K562 (cell line): ENCODE results near the gene TMEM50B. TPM values are rescaled to one million over a fixed set of nuclear protein-coding genes. Genes with fewer than 3 reads are reported as not detected.

Source experiments
- ATAC-seq: fragments of 200-7000 bp; cut with Tn5 transposase; 3 replicates; pipeline ENCODE4 v1.9.1; 2020; ENCODE audit warnings: moderate library complexity
- BruUV-seq: library from RNA; stranded (reverse); fragments of 400-500 nt; replicated peaks from 2 replicates; lab custom pipeline; 2021; lab: Mats Ljungman, UMichigan
- CTCF ChIA-PET: fragments of 300-600 bp; formaldehyde crosslinking; extraction: SDS; loops from one replicate; lab custom pipeline; 2021; ENCODE audit warnings: low intra/inter-chr PET ratio; lab: Yijun Ruan, JAX
- POLR2A ChIA-PET: fragments of 300-600, 350-650 bp; sonication (Branson Sonifier 250); formaldehyde crosslinking; extraction: SDS; loops from one replicate; lab custom pipeline; 2021; ENCODE audit warnings: antibody characterized with exemption, inconsistent platforms; lab: Yijun Ruan, JAX
- DNase-seq, 4 experiments: peaks; one replicate each; pipeline versions ENCODE4 v3.0.0 to v3.0.0-alpha.2; 2011 to 2018; ENCODE audit warnings: low spot score in 3 of 4, mixed read lengths in 3 of 4; ENCODE audit errors: extremely low read depth in 1 of 4
- FAIRE-seq: peaks from 2 replicates; lab custom pipeline; 2011; peaks lifted over from hg19 to GRCh38; lab: Jason Lieb, UNC
- H2AFZ ChIP-seq: 2 replicates; pipeline ENCODE4 v1.6.0; 2011; ENCODE audit warnings: low read depth, low read length, control low read depth, inconsistent platforms
- H3K27ac ChIP-seq: fragments of 200-600 bp; 3 replicates; pipeline ENCODE4 v1.8.0; 2011; ENCODE audit warnings: low read depth, mild to moderate bottlenecking, control low read depth, inconsistent platforms, low read length, moderate library complexity, mixed read lengths; ENCODE audit errors: extremely low read depth
- H3K27me3 ChIP-seq, 2 experiments: fragments of 300-600 bp in 1 of 2; 2 replicates in 1 of 2; 3 replicates in 1 of 2; pipeline versions ENCODE4 v1.6.0 to v1.8.0; 2011; ENCODE audit warnings: inconsistent platforms in 2 of 2, low read length in 2 of 2, mild to moderate bottlenecking in 1 of 2, mixed read lengths in 1 of 2, moderate library complexity in 1 of 2; ENCODE audit not compliant: control insufficient read depth in 2 of 2, insufficient read depth in 2 of 2
- H3K36me3 ChIP-seq: fragments of 300-600 bp; 3 replicates; pipeline ENCODE4 v1.8.0; 2011; ENCODE audit warnings: mild to moderate bottlenecking, low read length, inconsistent platforms; ENCODE audit not compliant: control insufficient read depth, insufficient read depth
- H3K4me1 ChIP-seq, 2 experiments: fragments of 200-600 bp in 1 of 2; replicated peaks in 1 of 2; 2 replicates in 1 of 2; 3 replicates in 1 of 2; pipeline versions ENCODE4 v1.5.1 to v1.8.0; 2011; ENCODE audit warnings: inconsistent platforms in 2 of 2, low read length in 2 of 2, mild to moderate bottlenecking in 1 of 2, mixed read lengths in 1 of 2, moderate library complexity in 1 of 2; ENCODE audit not compliant: control insufficient read depth in 2 of 2, insufficient read depth in 2 of 2
- H3K4me2 ChIP-seq: 2 replicates; pipeline ENCODE4 v1.6.1; 2011; ENCODE audit warnings: low read length, control low read depth, inconsistent platforms, mixed read lengths; ENCODE audit not compliant: insufficient read depth
- H3K4me3 ChIP-seq: fragments of 200-600 bp; sonication (generic), shearing (Covaris generic); 2 replicates; pipeline ENCODE4 v1.5.1; 2016; ENCODE audit warnings: control low read depth, inconsistent platforms
- H3K79me2 ChIP-seq: fragments of 200-600 bp; 3 replicates; pipeline ENCODE4 v1.8.0; 2011; ENCODE audit warnings: low read length, inconsistent platforms; ENCODE audit not compliant: control insufficient read depth, insufficient read depth
- H3K9ac ChIP-seq, 2 experiments: 2 replicates each; pipeline versions ENCODE4 v1.6.0 to v1.6.1; 2011; ENCODE audit warnings: low read depth in 2 of 2, low read length in 2 of 2, control low read depth in 1 of 2, inconsistent platforms in 1 of 2, mild to moderate bottlenecking in 1 of 2, mixed read lengths in 1 of 2; ENCODE audit not compliant: insufficient read depth in 1 of 2
- H3K9me1 ChIP-seq: one replicate; pipeline ENCODE4 v1.6.0; 2011; ENCODE audit warnings: inconsistent platforms, mild to moderate bottlenecking, low read length, moderate library complexity; ENCODE audit not compliant: control insufficient read depth, insufficient read depth
- H3K9me3 ChIP-seq: replicated peaks from 2 replicates; pipeline ENCODE4 v1.5.1; 2011; ENCODE audit warnings: low read depth, low read length, inconsistent platforms; ENCODE audit not compliant: control insufficient read depth, insufficient read depth
- H4K20me1 ChIP-seq: replicated peaks from 2 replicates; pipeline ENCODE4 v1.6.1; 2011; ENCODE audit warnings: low read length, inconsistent platforms, mixed read lengths; ENCODE audit not compliant: control insufficient read depth, insufficient read depth
- BHLHE40 ChIP-seq: IDR thresholded peaks from 2 replicates; pipeline ENCODE4 v1.6.1; 2011; ENCODE audit warnings: low read length, improper control_type of control experiment
- CHD1 ChIP-seq: fragments of 200-600 bp; sonication (generic); IDR thresholded peaks from one replicate; pipeline ENCODE4 v1.6.1; 2012; ENCODE audit warnings: mild to moderate bottlenecking, moderate library complexity, low read length, inconsistent platforms
- FOXM1 ChIP-seq, 2 experiments: fragments of 450-650 bp in 1 of 2; sonication (generic) in 1 of 2; formaldehyde crosslinking in 1 of 2; IDR thresholded peaks; 2 replicates each; pipeline versions ENCODE4 v1.6.1 to v1.9.0; 2017 to 2022; ENCODE audit warnings: low read depth in 2 of 2, mild to moderate bottlenecking in 2 of 2, missing genetic modification reagents in 1 of 2, moderate library complexity in 1 of 2
- HNRNPH1 ChIP-seq: fragments of 200-400 bp; formaldehyde crosslinking; optimal IDR thresholded peaks from 2 replicates; pipeline ENCODE3; 2017; ENCODE audit warnings: low read depth, mild to moderate bottlenecking, low read length, moderate library complexity
- KDM2B ChIP-seq: fragments of 250-450 bp; sonication (Bioruptor Pico); IDR thresholded peaks from 2 replicates; pipeline ENCODE4 v1.8.0; 2021; ENCODE audit warnings: mild to moderate bottlenecking, moderate library complexity
- KLF13 ChIP-seq: fragments of 450-650 bp; IDR thresholded peaks from 2 replicates; pipeline ENCODE4 v1.6.1; 2016; ENCODE audit warnings: missing genetic modification characterization, low read depth, mild to moderate bottlenecking, missing compliant biosample characterization, moderate library complexity, borderline replicate concordance
- POU5F1 ChIP-seq: fragments of 150-350 bp; IDR thresholded peaks from 2 replicates; pipeline ENCODE4 v1.6.1; 2014; ENCODE audit warnings: borderline replicate concordance, low read length, low read depth, mild to moderate bottlenecking; ENCODE audit not compliant: partially characterized antibody
- RAD51 ChIP-seq: fragments of 450-650 bp; IDR thresholded peaks from 2 replicates; pipeline ENCODE4 v1.7.1; 2016; ENCODE audit warnings: low read depth, mild to moderate bottlenecking, borderline replicate concordance
- RBBP5 ChIP-seq: fragments of 200-600 bp; sonication (generic); IDR thresholded peaks from 2 replicates; pipeline ENCODE4 v1.6.1; 2012; ENCODE audit warnings: borderline replicate concordance, mild to moderate bottlenecking, low read length, control low read depth, inconsistent platforms; ENCODE audit not compliant: insufficient read depth, poor library complexity, severe bottlenecking
- RBM22 ChIP-seq: fragments of 200-400 bp; formaldehyde crosslinking; IDR thresholded peaks from 2 replicates; pipeline ENCODE4 v1.6.1; 2018; ENCODE audit warnings: low read length, low read depth; ENCODE audit not compliant: poor library complexity, severe bottlenecking
- SAFB ChIP-seq: fragments of 200-400 bp; formaldehyde crosslinking; IDR thresholded peaks from 2 replicates; pipeline ENCODE4 v1.6.1; 2017; ENCODE audit warnings: low read depth, low read length, borderline replicate concordance
- SREBF1 ChIP-seq: fragments of 150-350 bp; IDR thresholded peaks from 2 replicates; pipeline ENCODE4 v1.6.1; 2014; ENCODE audit warnings: antibody characterized with exemption, low read depth, low read length, borderline replicate concordance
- STAG1 ChIP-seq: sonication (generic); formaldehyde crosslinking; IDR thresholded peaks from 2 replicates; pipeline ENCODE4 v1.5.0; 2020; ENCODE audit warnings: missing genetic modification reagents, borderline replicate concordance
- TAF9B ChIP-seq: fragments of 450-650 bp; IDR thresholded peaks from 2 replicates; pipeline ENCODE4 v1.6.1; 2018; ENCODE audit warnings: mild to moderate bottlenecking; ENCODE audit not compliant: partially characterized antibody
- YY1 ChIP-seq, 3 experiments: IDR thresholded peaks; 2 replicates each; pipeline ENCODE4 v1.6.1; 2011; ENCODE audit warnings: low read length in 2 of 3, mild to moderate bottlenecking in 2 of 3, moderate library complexity in 2 of 3, borderline replicate concordance in 1 of 3, control low read depth in 1 of 3, low read depth in 1 of 3; ENCODE audit not compliant: insufficient read depth in 3 of 3, insufficient replicate concordance in 2 of 3, control insufficient read depth in 1 of 3, insufficient read length in 1 of 3; ENCODE audit errors: extremely low read depth in 1 of 3
- ZNF24 ChIP-seq: fragments of 450-650 bp; IDR thresholded peaks from 2 replicates; pipeline ENCODE4 v1.6.1; 2016
- ZNF696 ChIP-seq: fragments of 250-450 bp; sonication (Bioruptor Pico); conservative IDR thresholded peaks from 2 replicates; pipeline ENCODE4 v1.4.0; 2020; ENCODE audit warnings: mild to moderate bottlenecking, moderate library complexity
- ZNF780A ChIP-seq: fragments of 250-450 bp; sonication (Bioruptor Pico); IDR thresholded peaks from 2 replicates; pipeline ENCODE4 v1.5.0; 2021; ENCODE audit warnings: mild to moderate bottlenecking
- WGBS: fragments of 100-300 bp; shearing (Covaris generic); methylation state at CpG from one replicate; pipeline ENCODE4 v1.1.6; 2016; ENCODE audit warnings: low coverage, mixed read lengths; ENCODE audit not compliant: insufficient coverage; ENCODE audit errors: missing lambda C conversion rate; 5-methylcytosine and 5-hydroxymethylcytosine counted together
- in situ Hi-C: fragments of 300-500 bp; cut with MboI; formaldehyde crosslinking; loops from 4 replicates; pipeline ENCODE4 v1.15.0; 2018; ENCODE audit warnings: inconsistent platforms, mixed read lengths
- intact Hi-C: fragments of 100-400 bp; cut with micrococcal nuclease; formaldehyde crosslinking; loops from 2 replicates; pipeline ENCODE4 v1.14.2; 2022
- polyA plus RNA-seq, 8 experiments: library from polyadenylated mRNA; depleted of rRNA in 4 of 8; stranded (reverse) in 5 of 8; unstranded in 3 of 8; fragments of >200 nt; fragmentation: Nextera tagmentation in 2 of 8; fragmentation: Illumina TruSeq in 1 of 8; extraction: Ambion mirVana in 2 of 8; extraction: Trizol in 1 of 8; gene quantifications; 2 replicates each; pipeline versions ENCODE4 v1.2.1 to v1.2.3, GENCODE V29; 2011 to 2014; ENCODE audit warnings: inconsistent platforms in 1 of 8, missing spikeins in 1 of 8
- total RNA-seq, 7 experiments: library from RNA; depleted of rRNA in 6 of 7; stranded (reverse); fragments of >200 nt in 6 of 7; fragmentation: Illumina TruSeq in 2 of 7; extraction: Trizol in 2 of 7; gene quantifications; 2 replicates each; pipeline versions ENCODE4 v1.2.1 to v1.2.3, GENCODE V29; 2011 to 2021; ENCODE audit warnings: low replicate concordance in 1 of 7
- TF ChIP-seq, protein P1 (sequence below): fragments of 450-650 bp; IDR thresholded peaks from 2 replicates; pipeline ENCODE4 v1.6.1; 2016; ENCODE audit warnings: antibody characterized with exemption

Gene TMEM50B
- total and polyA plus RNA-seq, 9 of the 15 experiments (the other 6 are each of a cell fraction or from before 2014, with no cell fraction given), result 20.5 to 64.6 (median 28.9) TPM

DNA sequence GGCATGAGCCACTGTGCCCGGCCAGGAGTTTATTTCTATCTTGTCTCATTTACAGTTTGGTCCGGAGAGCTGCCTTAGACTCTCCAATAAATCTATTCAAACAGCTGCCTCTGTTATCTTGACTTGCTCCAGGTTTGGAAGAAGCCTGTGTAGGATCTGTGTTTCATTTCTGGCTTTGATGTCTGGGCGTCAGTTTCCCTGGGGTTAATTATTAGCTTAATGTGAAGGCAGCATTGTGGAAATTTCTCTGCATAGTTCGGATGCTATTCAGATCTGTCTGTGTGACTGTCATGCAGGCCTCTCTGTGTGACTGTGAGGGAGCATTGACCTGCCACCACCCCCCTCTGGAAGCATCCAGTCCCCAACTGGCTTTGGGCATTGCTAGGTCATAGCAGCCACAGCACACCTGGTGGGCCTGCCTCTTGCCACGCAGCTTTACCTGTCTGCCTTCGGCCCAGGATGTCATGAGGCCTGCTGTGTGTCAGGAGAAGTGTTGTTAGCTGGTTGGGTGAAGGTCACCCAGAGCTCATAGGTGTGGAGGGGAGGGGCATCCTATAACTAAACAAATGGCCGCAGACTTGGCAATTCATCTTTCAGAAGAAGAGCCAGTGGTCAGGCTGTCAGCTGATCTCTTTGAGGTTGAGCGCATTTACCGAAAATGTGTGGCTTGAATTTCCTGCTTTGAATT, 66.8 kb downstream of the TMEM50B start:
- Histone ChIP-seq H3K4me2 (no peak overlapping the region), H3K9ac (peak overlapping the region in 1 of 2 experiments; percentile 68; a peak in 1 of 4 replicates), H3K4me3 (no peak overlapping the region), H3K79me2 (peaks cover 31% of the 10 kb centered on the region; the same call in 2 of the 3 replicates), H4K20me1 (peaks cover 9% of the 10 kb centered on the region; the same call in 1 of the 2 replicates), H3K9me1 (peaks cover 4% of the 10 kb centered on the region), H3K9me3 (no peaks in the 10 kb centered on the region), H2AFZ (no peak overlapping the region), H3K27me3 (no peaks in the 10 kb centered on the region), H3K36me3 (peaks cover 48% of the 10 kb centered on the region), H3K27ac (no peak overlapping the region), H3K4me1 (no peaks in the 10 kb centered on the region; a peak in 1 of 5 replicates)
- DNase-seq (no peak), ATAC-seq (no peak), FAIRE-seq (no peak)
- ChIA-PET POLR2A (interaction anchor here (0.6 kb wide), 1 partner anchor 279 kb away, joined by 4 read pairs; no protein-coding TSS in a partner anchor), CTCF (no interaction called here)
- intact Hi-C loops, result no loop called here
- in situ Hi-C loops, result no loop called here
- 77% methylated on average over 9 of the region's 9 CpGs for WGBS
- no TSS peak for BruUV-seq
- no peak for TF ChIP-seq RBM22
- TF ChIP-seq SAFB, result no peak
- TF ChIP-seq YY1 (IDR thresholded peaks at IDR 0.05; ENCODE audit: borderline replicate concordance in 1 of 3, control insufficient read depth in 1 of 3, extremely low read depth in 1 of 3, insufficient read depth in 3 of 3, insufficient read length in 1 of 3, insufficient replicate concordance in 2 of 3, low read depth in 1 of 3, low read length in 2 of 3), result no peak
- TF ChIP-seq TAF9B, result no peak
- TF ChIP-seq FOXM1 (IDR thresholded peaks at IDR 0.05; ENCODE audit: low read depth), result no peak
- no peak for TF ChIP-seq FOXM1 (CRISPR knock-in tag; IDR thresholded peaks at IDR 0.05; ENCODE audit: low read depth)
- TF ChIP-seq BHLHE40, result no peak
- no peak for TF ChIP-seq KLF13 (tag)
- no peak for TF ChIP-seq CHD1
- no peak for TF ChIP-seq ZNF780A (CRISPR knock-in tag)
- TF ChIP-seq ZNF696 (CRISPR knock-in tag), result no peak
- TF ChIP-seq ZNF24, result no peak
- no peak for TF ChIP-seq RAD51
- TF ChIP-seq KDM2B, result no peak
- TF ChIP-seq, protein P1, sequence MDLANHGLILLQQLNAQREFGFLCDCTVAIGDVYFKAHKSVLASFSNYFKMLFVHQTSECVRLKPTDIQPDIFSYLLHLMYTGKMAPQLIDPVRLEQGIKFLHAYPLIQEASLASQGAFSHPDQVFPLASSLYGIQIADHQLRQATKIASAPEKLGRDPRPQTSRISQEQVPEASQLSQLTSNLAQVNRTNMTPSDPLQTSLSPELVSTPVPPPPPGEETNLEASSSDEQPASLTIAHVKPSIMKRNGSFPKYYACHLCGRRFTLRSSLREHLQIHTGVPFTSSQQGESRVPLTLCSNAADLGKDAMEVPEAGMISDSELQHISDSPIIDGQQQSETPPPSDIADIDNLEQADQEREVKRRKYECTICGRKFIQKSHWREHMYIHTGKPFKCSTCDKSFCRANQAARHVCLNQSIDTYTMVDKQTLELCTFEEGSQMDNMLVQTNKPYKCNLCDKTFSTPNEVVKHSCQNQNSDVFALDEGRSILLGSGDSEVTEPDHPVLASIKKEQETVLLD, result no peak
- TF ChIP-seq SREBF1, result no peak
- no peak for TF ChIP-seq RBBP5
- no peak for TF ChIP-seq POU5F1
- no peak for TF ChIP-seq STAG1
- no peak for TF ChIP-seq HNRNPH1
